Ishikawa (cell line): Measurements from ENCODE around the gene SLC6A13.

Experiments used
- CEBPB ChIP-seq: IDR thresholded peaks from 2 replicates; pipeline ENCODE4 v1.6.1; 2012
- CREB1 ChIP-seq: IDR thresholded peaks from 2 replicates; pipeline ENCODE4 v1.6.1; 2012; ENCODE audit warnings: low read depth
- EGR1 ChIP-seq: IDR thresholded peaks from 2 replicates; pipeline ENCODE4 v1.6.1; 2012
- EP300 ChIP-seq: IDR thresholded peaks from 2 replicates; pipeline ENCODE4 v1.6.1; 2012; ENCODE audit warnings: borderline replicate concordance
- FOXM1 ChIP-seq: IDR thresholded peaks from 2 replicates; pipeline ENCODE4 v1.6.1; 2012; ENCODE audit warnings: low read depth, borderline replicate concordance
- MAX ChIP-seq: IDR thresholded peaks from 2 replicates; pipeline ENCODE4 v1.6.1; 2012
- NFIC ChIP-seq: IDR thresholded peaks from 2 replicates; pipeline ENCODE4 v1.6.1; 2012
- RAD21 ChIP-seq: IDR thresholded peaks from 2 replicates; pipeline ENCODE4 v1.6.1; 2012; ENCODE audit warnings: low read depth
- REST ChIP-seq: IDR thresholded peaks from 2 replicates; pipeline ENCODE4 v1.6.1; 2012; ENCODE audit warnings: low read depth, mild to moderate bottlenecking
- TAF1 ChIP-seq: IDR thresholded peaks from 2 replicates; pipeline ENCODE4 v1.6.1; 2012; ENCODE audit warnings: low read depth, mild to moderate bottlenecking
- TCF12 ChIP-seq: IDR thresholded peaks from 2 replicates; pipeline ENCODE4 v1.6.1; 2012; ENCODE audit warnings: low read depth
- TEAD4 ChIP-seq: IDR thresholded peaks from 2 replicates; pipeline ENCODE4 v1.6.1; 2012
- USF1 ChIP-seq: IDR thresholded peaks from 2 replicates; pipeline ENCODE4 v1.6.1; 2012
- YY1 ChIP-seq: IDR thresholded peaks from 2 replicates; pipeline ENCODE4 v1.6.1; 2012; ENCODE audit warnings: low read depth

- TF ChIP-seq FOXM1 (no peak), MAX (no peak), TEAD4 (no peak), EP300 (no peak), NFIC (no peak), TAF1 (no peak), CEBPB (no peak), TCF12 (no peak), YY1 (no peak), USF1 (no peak), EGR1 (no peak), REST (no peak), RAD21 (no peak), CREB1 (no peak)
These were observed 33.0 kb downstream of the SLC6A13 start for GRCh38 chr12:229441-230191.
